Endothelial cell of umbilical vein (primary cell): ENCODE data around the gene SFT2D1. TPM values are rescaled to one million over a fixed set of nuclear protein-coding genes. Genes with fewer than 3 reads are reported as not detected.

Experiments
- BruUV-seq: library from RNA; stranded (reverse); fragments of 400-500 nt; replicated peaks from 2 replicates; lab custom pipeline; 2021; lab: Mats Ljungman, UMichigan
- CTCF ChIA-PET: fragments of 300-600, 350-600 bp; sonication (Branson Sonifier 250); formaldehyde crosslinking; loops from one replicate; lab custom pipeline; 2021; ENCODE audit warnings: antibody characterized with exemption, inconsistent platforms; lab: Charles Lee
- POLR2A ChIA-PET: fragments of 300-600, 350-600 bp; sonication (Branson Sonifier 250); formaldehyde crosslinking; loops from one replicate; lab custom pipeline; 2021; ENCODE audit warnings: antibody characterized with exemption, inconsistent platforms; lab: Charles Lee
- DNase-seq: peaks from one replicate; pipeline ENCODE4 v3.0.0-alpha.2; 2011; ENCODE audit warnings: low read depth, low spot score
- FAIRE-seq: peaks from 2 replicates; lab custom pipeline; 2011; peaks lifted over from hg19 to GRCh38; lab: Jason Lieb, UNC
- H2AFZ ChIP-seq: 2 replicates; pipeline ENCODE4 v1.6.0; 2012; ENCODE audit warnings: low read depth, low read length, control low read depth, inconsistent platforms
- H3K27ac ChIP-seq: 2 replicates; pipeline ENCODE4 v1.5.1; 2011; ENCODE audit warnings: low read depth, mild to moderate bottlenecking, control low read depth, low read length, moderate library complexity; ENCODE audit not compliant: insufficient read depth
- H3K27me3 ChIP-seq, 2 experiments: 2 replicates each; pipeline versions ENCODE4 v1.6.0 to v1.6.1; 2011; ENCODE audit warnings: low read length in 2 of 2, mixed read lengths in 1 of 2; ENCODE audit not compliant: control insufficient read depth in 2 of 2, insufficient read depth in 2 of 2
- H3K36me3 ChIP-seq, 2 experiments: 2 replicates in 1 of 2; 3 replicates in 1 of 2; pipeline ENCODE4 v1.5.1; 2011; ENCODE audit warnings: low read length in 2 of 2, mild to moderate bottlenecking in 1 of 2, moderate library complexity in 1 of 2; ENCODE audit not compliant: control insufficient read depth in 2 of 2, insufficient read depth in 2 of 2; ENCODE audit errors: extremely low read depth in 1 of 2
- H3K4me1 ChIP-seq: 3 replicates; pipeline ENCODE4 v1.5.1; 2011; ENCODE audit warnings: mild to moderate bottlenecking, low read length; ENCODE audit not compliant: control insufficient read depth, insufficient read depth; ENCODE audit errors: extremely low read depth
- H3K4me2 ChIP-seq: 2 replicates; pipeline ENCODE4 v1.6.1; 2011; ENCODE audit warnings: low read length, control low read depth, mixed read lengths; ENCODE audit not compliant: insufficient read depth
- H3K4me3 ChIP-seq, 3 experiments: fragments of 200-600 bp in 1 of 3; sonication (generic), shearing (Covaris generic) in 1 of 3; replicated peaks in 1 of 3; 2 replicates each; pipeline ENCODE4 v1.5.1; 2011 to 2016; ENCODE audit warnings: control low read depth in 3 of 3, low read length in 3 of 3, mild to moderate bottlenecking in 2 of 3, inconsistent platforms in 1 of 3, low read depth in 1 of 3, moderate library complexity in 1 of 3; ENCODE audit not compliant: insufficient read depth in 1 of 3
- H3K79me2 ChIP-seq: 2 replicates; pipeline ENCODE4 v1.6.0; 2012; ENCODE audit warnings: low read length, inconsistent platforms; ENCODE audit not compliant: control insufficient read depth, insufficient read depth
- H3K9ac ChIP-seq: replicated peaks from 2 replicates; pipeline ENCODE3; 2011; ENCODE audit warnings: low read length, control low read depth; ENCODE audit not compliant: insufficient read depth; ENCODE audit errors: extremely low read depth
- H3K9me1 ChIP-seq: replicated peaks from 3 replicates; pipeline ENCODE4 v1.6.0; 2011; ENCODE audit warnings: mild to moderate bottlenecking, low read length; ENCODE audit not compliant: control insufficient read depth, insufficient read depth; ENCODE audit errors: extremely low read depth
- H3K9me3 ChIP-seq: replicated peaks from 2 replicates; pipeline ENCODE4 v1.5.1; 2012; ENCODE audit warnings: low read length, inconsistent platforms; ENCODE audit not compliant: control insufficient read depth, insufficient read depth
- H4K20me1 ChIP-seq: replicated peaks from 2 replicates; pipeline ENCODE3; 2011; ENCODE audit warnings: mild to moderate bottlenecking, low read length; ENCODE audit not compliant: control insufficient read depth, insufficient read depth; ENCODE audit errors: extremely low read depth
- EZH2 ChIP-seq: IDR thresholded peaks from 2 replicates; pipeline ENCODE4 v1.6.1; 2012; ENCODE audit warnings: borderline replicate concordance, low read depth, mild to moderate bottlenecking, moderate library complexity, low read length, inconsistent platforms; ENCODE audit not compliant: severe bottlenecking
- FOS ChIP-seq: IDR thresholded peaks from 2 replicates; pipeline ENCODE4 v1.6.1; 2011; ENCODE audit warnings: mild to moderate bottlenecking, low read length, moderate library complexity, borderline replicate concordance; ENCODE audit not compliant: insufficient read depth
- GATA2 ChIP-seq: IDR thresholded peaks from 2 replicates; pipeline ENCODE4 v1.7.0; 2011; ENCODE audit warnings: low read depth, mild to moderate bottlenecking, moderate library complexity, mixed read lengths, low read length; ENCODE audit not compliant: insufficient read length, insufficient read depth
- JUN ChIP-seq: IDR thresholded peaks from 2 replicates; pipeline ENCODE4 v1.6.1; 2011; ENCODE audit warnings: borderline replicate concordance, low read depth; ENCODE audit not compliant: insufficient read length, insufficient read depth
- MYC ChIP-seq: IDR thresholded peaks from one replicate; pipeline ENCODE4 v1.6.1; 2011; ENCODE audit warnings: mild to moderate bottlenecking, low read depth, low read length
- POLR2A ChIP-seq: IDR thresholded peaks from 2 replicates; pipeline ENCODE4 v1.6.1; 2012; ENCODE audit warnings: low read depth, mild to moderate bottlenecking, control low read depth, low read length
- POLR2AphosphoS5 ChIP-seq: IDR thresholded peaks from 2 replicates; pipeline ENCODE4 v1.6.1; 2012; ENCODE audit warnings: low read depth, mild to moderate bottlenecking, control low read depth, low read length, moderate library complexity; ENCODE audit not compliant: insufficient read depth
- dilution Hi-C: fragments of 300-500 bp; cut with MboI; formaldehyde crosslinking; loops from one replicate; pipeline ENCODE4 v1.15.0; 2019; ENCODE audit warnings: low sequenced_read_pairs; ENCODE audit not compliant: extremely low pct_ligation_motif_present
- intact Hi-C: fragments of 100-400 bp; cut with micrococcal nuclease; formaldehyde crosslinking; loops from one replicate; pipeline ENCODE4 v1.10.0; 2022
- polyA plus RNA-seq, 4 experiments: library from polyadenylated mRNA; depleted of rRNA in 3 of 4; stranded (reverse) in 3 of 4; unstranded in 1 of 4; fragments of >200 nt; gene quantifications; 2 replicates each; pipeline versions ENCODE4 v1.2.1 to v1.2.3, GENCODE V29; 2011 to 2012; ENCODE audit warnings: missing spikeins in 1 of 4
- total RNA-seq: library from RNA; stranded (reverse); gene quantifications from 2 replicates; pipeline ENCODE4 v1.2.3, GENCODE V29; 2021
- TF ChIP-seq, protein P1 (sequence below), 2 donors: IDR thresholded peaks; 1 replicate in 1 of 2; 2 replicates in 1 of 2; pipeline ENCODE4 v1.5.1; 2011; ENCODE audit warnings: low read length in 2 of 2, mild to moderate bottlenecking in 2 of 2, moderate library complexity in 2 of 2, control low read depth in 1 of 2, inconsistent platforms in 1 of 2, low read depth in 1 of 2; ENCODE audit not compliant: insufficient read depth in 1 of 2; ENCODE audit errors: extremely low read depth in 1 of 2
- TF ChIP-seq, protein P2 (sequence below): IDR thresholded peaks from 2 replicates; pipeline ENCODE4 v1.6.1; 2011; ENCODE audit not compliant: insufficient read depth, insufficient read length

The SFT2D1 gene
- total and polyA plus RNA-seq, 2 donors (not counting 3 experiments of a cell fraction or from before 2014, with no cell fraction given) = 22.9 to 30.6 TPM

DNA sequence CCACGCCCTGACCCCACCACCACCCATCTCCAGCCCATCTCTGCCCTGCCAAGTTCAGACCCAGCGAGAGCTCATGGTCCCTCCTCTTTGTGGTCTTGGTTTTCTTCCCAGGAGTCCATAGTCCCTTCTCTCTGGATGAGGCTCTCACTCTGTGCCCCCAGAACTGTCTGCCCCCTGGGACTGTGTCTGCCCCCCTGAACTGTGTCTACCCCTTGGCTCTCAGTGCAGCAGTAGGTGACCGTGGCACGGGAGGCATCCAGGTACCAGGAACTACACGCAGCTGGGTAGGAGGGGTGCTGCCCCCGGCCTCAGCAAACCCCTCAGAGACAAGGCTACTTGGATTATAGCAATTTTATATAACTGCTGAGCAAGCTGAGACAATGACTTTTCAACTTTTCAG is 57.7 kb downstream of the SFT2D1 start:
- Histone ChIP-seq H3K9ac (no peak overlapping the region), H3K9me1 (no peaks in the 10 kb centered on the region), H3K4me2 (no peak overlapping the region), H4K20me1 (no peaks in the 10 kb centered on the region), H3K36me3 (no peaks in the 10 kb centered on the region), H3K79me2 (no peaks in the 10 kb centered on the region), H3K9me3 (no peaks in the 10 kb centered on the region), H3K4me3 (no peak overlapping the region), H3K27me3 (peaks cover 0 to 2% of the 10 kb centered on the region in 2 experiments), H2AFZ (no peak overlapping the region), H3K4me1 (no peaks in the 10 kb centered on the region), H3K27ac (no peak overlapping the region)
- no TSS peak for BruUV-seq
- TF ChIP-seq, protein P1, sequence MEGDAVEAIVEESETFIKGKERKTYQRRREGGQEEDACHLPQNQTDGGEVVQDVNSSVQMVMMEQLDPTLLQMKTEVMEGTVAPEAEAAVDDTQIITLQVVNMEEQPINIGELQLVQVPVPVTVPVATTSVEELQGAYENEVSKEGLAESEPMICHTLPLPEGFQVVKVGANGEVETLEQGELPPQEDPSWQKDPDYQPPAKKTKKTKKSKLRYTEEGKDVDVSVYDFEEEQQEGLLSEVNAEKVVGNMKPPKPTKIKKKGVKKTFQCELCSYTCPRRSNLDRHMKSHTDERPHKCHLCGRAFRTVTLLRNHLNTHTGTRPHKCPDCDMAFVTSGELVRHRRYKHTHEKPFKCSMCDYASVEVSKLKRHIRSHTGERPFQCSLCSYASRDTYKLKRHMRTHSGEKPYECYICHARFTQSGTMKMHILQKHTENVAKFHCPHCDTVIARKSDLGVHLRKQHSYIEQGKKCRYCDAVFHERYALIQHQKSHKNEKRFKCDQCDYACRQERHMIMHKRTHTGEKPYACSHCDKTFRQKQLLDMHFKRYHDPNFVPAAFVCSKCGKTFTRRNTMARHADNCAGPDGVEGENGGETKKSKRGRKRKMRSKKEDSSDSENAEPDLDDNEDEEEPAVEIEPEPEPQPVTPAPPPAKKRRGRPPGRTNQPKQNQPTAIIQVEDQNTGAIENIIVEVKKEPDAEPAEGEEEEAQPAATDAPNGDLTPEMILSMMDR (IDR thresholded peaks at IDR 0.05; ENCODE audit: extremely low read depth in 1 of 2, insufficient read depth in 1 of 2, low read depth in 1 of 2, low read length in 2 of 2) = no peak
- TF ChIP-seq, protein P2, sequence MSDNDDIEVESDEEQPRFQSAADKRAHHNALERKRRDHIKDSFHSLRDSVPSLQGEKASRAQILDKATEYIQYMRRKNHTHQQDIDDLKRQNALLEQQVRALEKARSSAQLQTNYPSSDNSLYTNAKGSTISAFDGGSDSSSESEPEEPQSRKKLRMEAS = no peak
- TF ChIP-seq POLR2A (no peak), JUN (no peak), FOS (no peak), POLR2AphosphoS5 (no peak), MYC (no peak), EZH2 (no peak), GATA2 (no peak)
- FAIRE-seq (no peak), DNase-seq (no peak)
- dilution Hi-C loops = no loop called here
- POLR2A ChIA-PET = no interaction called here
- CTCF ChIA-PET = interaction anchor here (2.4 kb wide), 1 partner anchor 9 kb away, joined by 11 read pairs; no protein-coding TSS in a partner anchor
- intact Hi-C loops = no loop called here
